Adrenal gland (tissue), 5 donors: ENCODE data around the gene ERBB2.

ENCODE experiments used
- CTCF ChIP-seq, 6 experiments: fragments of 450-650 bp in 4 of 6; fragments of 200-600 bp in 2 of 6; sonication (generic) in 1 of 6; IDR thresholded peaks; 1 replicate in 5 of 6; 2 replicates in 1 of 6; pipeline versions ENCODE4 v1.5.1 to v1.8.0; 2016 to 2021; ENCODE audit warnings: antibody characterized with exemption in 6 of 6, mild to moderate bottlenecking in 2 of 6, moderate library complexity in 1 of 6
- POLR2A ChIP-seq, 2 donors: fragments of 450-650 bp; IDR thresholded peaks; one replicate each; pipeline ENCODE4 v1.6.1; 2017; ENCODE audit warnings: antibody characterized with exemption in 2 of 2, mild to moderate bottlenecking in 2 of 2, moderate library complexity in 1 of 2
- donor health status: DM: no; HTN: no; CAD: no.

- no peak for TF ChIP-seq CTCF (IDR thresholded peaks at IDR 0.05)
- TF ChIP-seq POLR2A (IDR thresholded peaks at IDR 0.05) = no peak
Observed at GRCh38 chr17:39763051-39763820, 63.4 kb downstream of the ERBB2 start.
